GM21576 (cell line): ENCODE data around the gene WDR18.

Experiments used
- ATAC-seq: cut with Tn5 transposase; IDR thresholded peaks from one replicate; pipeline ENCODE4 v1.9.1; 2021; ENCODE audit warnings: mild to moderate bottlenecking, moderate library complexity; ENCODE audit not compliant: unreplicated experiment

Gene WDR18

DNA sequence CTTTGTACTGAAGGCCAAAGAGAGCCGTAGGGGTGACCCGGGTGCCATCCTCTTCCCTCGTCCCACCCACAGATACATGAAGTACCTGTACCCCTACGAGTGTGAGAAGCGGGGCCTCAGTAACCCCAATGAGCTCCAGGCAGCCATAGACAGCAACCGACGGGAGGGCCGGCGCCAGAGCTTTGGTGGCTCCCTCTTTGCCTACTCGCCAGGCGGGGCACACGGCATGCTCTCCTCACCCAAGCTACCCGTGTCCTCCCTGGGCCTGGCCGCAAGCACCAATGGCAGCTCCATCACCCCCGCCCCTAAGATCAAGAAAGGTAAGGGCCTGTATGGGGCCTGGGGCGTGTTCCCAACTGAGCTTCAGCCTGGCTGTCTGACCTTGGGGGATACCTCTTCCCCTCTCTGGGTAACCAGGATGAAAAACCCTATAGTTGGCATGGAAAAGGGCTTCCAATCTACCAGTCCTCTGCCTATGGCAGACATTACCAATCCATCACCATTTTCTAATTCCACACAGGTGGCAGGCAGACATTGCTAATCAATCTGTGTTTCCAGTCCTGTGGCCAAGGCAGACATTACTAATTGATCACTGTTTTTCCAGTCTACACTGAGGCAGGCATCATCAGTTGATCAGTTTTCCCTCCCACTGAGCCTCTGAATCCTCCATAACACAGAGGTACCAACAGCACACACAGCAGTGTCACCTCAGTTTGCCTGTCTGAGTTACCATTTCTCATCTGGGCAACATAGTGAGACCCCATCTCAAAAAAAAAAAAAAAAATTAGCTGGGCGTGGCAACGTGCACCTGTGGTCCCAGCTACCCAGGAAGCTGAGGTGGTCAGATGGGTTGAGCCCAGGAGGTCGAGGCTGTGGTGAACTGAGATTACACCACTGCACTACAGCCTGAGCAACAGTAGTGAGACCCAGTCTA lies 19.1 kb upstream of the WDR18 start:
- no peak for ATAC-seq

DNA sequence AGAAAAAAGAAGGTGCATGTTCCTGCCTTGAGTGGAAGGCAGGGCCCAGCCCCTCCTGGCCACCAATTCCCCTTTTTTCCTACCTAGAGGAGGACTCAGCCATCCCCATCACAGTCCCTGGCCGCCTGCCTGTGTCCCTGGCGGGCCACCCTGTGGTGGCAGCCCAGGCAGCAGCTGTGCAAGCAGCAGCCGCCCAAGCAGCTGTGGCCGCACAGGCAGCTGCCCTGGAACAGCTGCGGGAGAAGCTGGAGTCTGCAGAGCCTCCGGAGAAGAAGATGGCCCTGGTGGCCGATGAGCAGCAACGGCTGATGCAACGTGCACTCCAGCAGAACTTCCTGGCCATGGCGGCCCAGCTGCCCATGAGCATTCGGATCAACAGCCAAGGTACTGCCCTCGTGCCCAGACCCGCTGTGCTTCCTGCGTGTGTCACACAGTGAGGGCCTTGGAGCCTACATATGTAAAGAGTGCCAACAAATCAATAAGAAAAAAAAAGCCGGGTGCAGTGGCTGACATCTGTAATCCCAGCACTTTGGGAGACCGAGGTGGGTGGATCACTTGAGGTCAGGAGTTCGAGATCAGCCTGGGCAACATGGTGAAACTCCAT lies 17.6 kb upstream of the WDR18 start:
- ATAC-seq, result no peak

DNA sequence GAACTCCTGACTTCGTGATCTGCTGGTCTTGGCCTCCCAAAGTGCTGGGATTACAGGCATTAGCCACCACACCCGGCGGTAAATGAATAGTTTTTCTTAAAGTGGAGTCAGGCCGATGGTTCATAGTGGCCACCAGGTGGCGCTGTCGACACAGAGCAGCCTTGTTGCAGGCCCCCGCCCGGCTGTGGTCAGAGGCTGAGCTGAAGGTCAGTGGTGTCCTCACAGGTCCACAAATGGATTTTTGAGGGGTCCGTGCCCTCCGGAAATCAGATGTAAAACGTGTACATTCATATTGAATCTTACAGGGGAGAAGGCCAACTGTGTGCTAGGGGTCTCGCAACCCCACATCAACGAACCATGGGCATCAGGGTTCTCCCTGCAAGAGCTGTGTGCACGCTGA lies 13.4 kb upstream of the WDR18 start:
- ATAC-seq, result no peak

GRCh38 chr19:971795-972194 lies 12.3 kb upstream of the WDR18 start:
- ATAC-seq, result no peak

DNA sequence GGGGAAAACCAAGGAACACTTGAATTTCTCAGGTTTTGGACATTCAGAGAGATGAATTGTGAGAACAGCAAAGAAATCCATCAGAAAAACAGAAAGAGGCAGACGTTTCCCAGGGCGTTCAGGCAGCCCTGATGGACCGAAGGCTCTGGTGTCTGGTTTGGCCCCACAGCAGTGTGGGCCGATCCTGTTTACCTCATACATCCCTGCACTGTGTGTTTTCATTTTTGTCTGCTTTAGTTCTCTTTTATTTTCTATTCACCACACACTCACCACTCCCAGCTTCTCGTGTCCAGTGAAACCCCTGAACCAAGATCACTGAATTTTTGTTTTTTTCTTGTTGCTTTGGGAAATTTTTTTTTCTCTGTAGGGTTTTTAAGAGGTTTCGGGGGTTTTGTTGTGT lies 11.9 kb upstream of the WDR18 start:
- no peak for ATAC-seq

DNA sequence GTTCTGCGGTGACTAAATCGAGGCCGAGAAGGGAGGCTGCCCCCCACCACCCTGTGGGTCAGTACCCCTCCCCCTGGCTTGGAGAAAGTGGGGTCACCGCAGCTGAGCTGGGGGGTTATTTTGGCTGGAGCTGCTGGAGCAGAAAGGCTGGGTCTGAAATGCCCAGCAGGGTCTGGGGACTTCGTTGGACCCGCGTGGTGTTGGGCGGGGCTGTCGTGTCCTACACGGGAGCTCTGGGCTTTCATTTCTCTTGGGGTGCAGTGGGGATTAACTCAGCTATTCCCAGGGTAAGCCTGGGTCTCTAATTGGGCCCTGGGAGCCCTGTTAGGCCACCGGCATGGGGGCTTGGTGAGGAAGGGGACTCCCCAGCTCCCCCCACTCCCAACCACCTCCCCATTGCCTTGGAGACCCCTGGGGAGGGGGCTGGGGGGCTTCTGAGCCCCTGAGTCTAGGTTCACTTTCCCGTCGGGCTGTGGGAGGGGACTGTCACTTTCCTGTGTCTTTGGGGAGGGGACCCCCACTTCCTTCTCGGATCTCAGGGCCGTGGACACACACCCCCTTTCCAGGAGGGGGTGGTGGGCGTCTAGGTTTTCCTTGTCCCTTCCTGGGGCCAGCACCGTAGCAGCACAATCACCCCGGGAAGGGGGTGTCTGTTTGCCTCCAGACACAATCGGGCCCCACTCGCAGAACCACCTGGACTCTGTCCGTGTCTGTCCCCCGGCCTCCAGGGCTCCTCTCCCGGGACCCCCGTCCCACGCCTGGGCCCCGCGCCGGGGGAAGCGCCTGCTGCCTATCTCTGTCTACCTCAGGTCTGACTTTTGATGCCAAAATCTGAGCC lies 10.2 kb upstream of the WDR18 start:
- no peak for ATAC-seq

DNA sequence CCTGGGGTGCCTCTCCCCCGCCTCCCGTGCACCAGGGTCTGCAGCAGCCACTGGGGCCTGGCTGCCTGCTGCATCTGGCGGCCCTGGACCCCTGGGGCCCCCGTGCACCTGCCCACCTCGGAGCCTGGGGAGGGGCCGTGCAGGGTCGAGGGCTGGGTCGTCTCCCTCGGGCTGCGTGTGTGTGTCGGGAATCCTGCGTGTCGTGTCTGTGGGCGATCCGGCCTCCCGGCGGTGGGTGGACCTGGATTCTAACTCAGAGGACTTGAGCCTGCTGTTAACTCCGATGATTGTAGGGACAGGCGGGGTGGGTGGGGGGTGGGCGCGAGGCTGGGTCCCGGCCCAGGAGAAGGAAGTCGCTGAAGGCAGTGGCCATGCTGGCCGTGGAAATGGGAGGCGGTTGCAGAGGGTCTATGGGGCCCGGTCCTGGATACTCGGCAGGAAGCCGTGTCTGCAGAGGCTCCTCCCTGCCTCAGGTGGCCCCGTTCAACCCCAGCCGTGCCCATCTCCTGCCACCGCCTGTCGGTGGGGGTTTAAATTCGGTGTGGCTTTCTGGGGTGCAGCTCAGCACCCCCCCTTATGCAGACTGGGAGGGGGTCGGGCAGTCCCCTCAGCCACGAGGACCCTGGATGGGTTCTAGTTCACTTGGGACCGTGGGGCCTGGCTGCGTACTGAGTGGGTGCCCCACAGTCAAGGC lies 9.4 kb upstream of the WDR18 start:
- ATAC-seq, result no peak

GRCh38 chr19:976476-976875 lies 7.7 kb upstream of the WDR18 start:
- no peak for ATAC-seq

DNA sequence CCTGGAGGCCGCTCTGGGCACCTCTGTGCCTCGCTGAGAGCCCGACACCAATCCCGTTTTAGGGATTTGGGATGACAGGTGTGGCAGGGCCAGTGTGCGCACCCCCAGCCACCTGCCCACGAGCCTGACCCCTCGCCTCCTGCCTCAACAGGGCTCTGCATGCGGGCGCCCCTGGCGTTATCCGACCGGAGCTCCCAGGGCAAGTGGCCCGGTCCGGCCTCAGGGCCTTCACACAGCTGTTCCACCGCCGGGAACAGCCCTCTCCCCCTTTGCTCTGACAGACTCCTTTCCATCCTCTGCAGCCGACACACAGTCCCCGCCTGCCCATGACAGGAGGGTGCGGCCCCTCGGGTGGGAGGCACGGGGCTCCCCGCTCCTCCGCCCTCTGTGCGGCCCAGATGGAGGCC lies 7.1 kb upstream of the WDR18 start:
- no peak for ATAC-seq

- no peak for ATAC-seq
Observed at GRCh38 chr19:979318-979741, 4.8 kb upstream of the WDR18 start.

- no peak for ATAC-seq
Observed at GRCh38 chr19:980133-980998, 3.8 kb upstream of the WDR18 start.

- no peak for ATAC-seq
Observed at GRCh38 chr19:982567-983170, 1.5 kb upstream of the WDR18 start.

- ATAC-seq, result no peak
Observed at GRCh38 chr19:986083-986482, 1.9 kb downstream of the WDR18 start.

- ATAC-seq, result no peak
Observed at GRCh38 chr19:988081-988480, 3.9 kb downstream of the WDR18 start.

DNA sequence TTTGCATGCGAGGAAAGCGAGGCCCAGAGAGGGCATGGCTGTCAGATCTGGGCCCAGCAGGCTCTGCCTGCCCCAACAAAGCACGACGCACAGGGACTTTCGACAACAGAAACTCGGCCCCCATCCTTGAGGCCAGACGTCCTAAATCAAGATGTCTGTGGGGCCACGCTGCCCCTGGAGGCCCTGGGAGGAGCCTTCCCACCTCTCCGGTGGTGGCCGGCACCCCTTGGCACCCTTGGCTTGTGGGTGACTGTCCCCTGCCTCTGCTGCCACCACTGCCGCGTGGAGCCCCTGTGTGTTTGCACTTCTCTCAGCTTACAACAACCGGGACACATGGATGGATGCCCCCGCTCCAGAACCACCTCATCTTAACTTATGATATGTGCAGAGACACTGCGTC lies 4.4 kb downstream of the WDR18 start:
- no peak for ATAC-seq

DNA sequence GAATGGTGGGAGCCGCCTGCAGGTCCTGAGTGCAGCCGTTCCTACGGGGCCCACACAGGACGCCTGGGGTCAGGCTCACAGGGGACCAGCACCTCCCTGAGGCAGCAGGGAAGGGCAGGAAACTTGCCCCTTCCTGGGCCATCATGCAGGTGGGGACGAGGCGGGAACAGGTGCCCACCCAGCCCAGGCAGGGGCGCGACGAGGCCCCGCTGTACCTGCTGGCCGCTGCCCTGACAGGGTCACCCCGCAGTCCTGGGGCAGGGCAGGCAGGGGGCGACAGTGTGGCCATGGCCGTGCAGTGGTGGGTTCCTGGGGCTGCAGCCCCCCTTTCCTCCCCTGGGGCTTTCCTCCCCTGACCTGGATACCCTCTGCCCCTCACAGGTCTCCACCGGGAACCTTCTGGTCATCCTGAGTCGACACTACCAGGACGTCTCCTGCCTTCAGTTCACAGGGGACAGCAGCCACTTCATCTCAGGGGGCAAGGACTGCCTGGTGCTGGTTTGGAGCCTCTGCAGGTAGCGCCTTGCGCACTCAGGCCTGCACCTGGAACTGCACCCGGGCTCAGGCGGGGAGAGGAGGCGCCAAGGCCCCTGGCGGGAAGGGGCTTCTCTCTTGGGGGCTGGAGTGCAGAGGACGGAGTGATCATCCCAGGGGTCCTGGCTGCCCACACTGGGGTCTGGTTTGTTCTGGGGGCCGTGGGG lies 5.4 kb downstream of the WDR18 start:
- ATAC-seq, result no peak

GRCh38 chr19:990119-990571 lies 6.0 kb downstream of the WDR18 start:
- no peak for ATAC-seq

- ATAC-seq, result no peak
Observed at GRCh38 chr19:990746-991145, 6.6 kb downstream of the WDR18 start.
